ENCODE measurements around the gene KCNJ9.

GRCh38 chr1:160134791-160135572 lies 53.6 kb downstream of the KCNJ9 start:
- TF ChIP-seq EZH2 (IDR thresholded peaks at IDR 0.05; ENCODE audit: borderline replicate concordance, low read depth, low read length, severe bottlenecking) = no peak
- no peak for TF ChIP-seq CTCF (IDR thresholded peaks at IDR 0.05; ENCODE audit: borderline replicate concordance, extremely low read depth, low read length, poor library complexity, severe bottlenecking)

All from DND-41 (cell line).